ENCODE measurements around the gene NEK6.

Gene NEK6

GRCh38 chr9:124392871-124393460 lies 135.2 kb downstream of the NEK6 start:
- Mint-ChIP-seq H3K9me3 (no peaks in the 10 kb centered on the region), H3K36me3 (peaks cover 25% of the 10 kb centered on the region), H3K27me3 (no peaks in the 10 kb centered on the region), H3K27ac (no peak overlapping the region), H3K4me3 (no peak overlapping the region), H3K4me1 (peaks cover 42% of the 10 kb centered on the region)
- ATAC-seq, result no peak

GRCh38 chr9:124394167-124394566 lies 136.4 kb downstream of the NEK6 start:
- ATAC-seq, result no peak
- Mint-ChIP-seq H3K4me1 (peaks cover 37% of the 10 kb centered on the region), H3K27me3 (no peaks in the 10 kb centered on the region), H3K9me3 (no peaks in the 10 kb centered on the region), H3K36me3 (peaks cover 32% of the 10 kb centered on the region), H3K27ac (peak overlapping the region; percentile 40), H3K4me3 (no peak overlapping the region)

GRCh38 chr9:124394596-124394995 lies 136.8 kb downstream of the NEK6 start:
- peaks cover 37% of the 10 kb centered on the region for H3K4me1 Mint-ChIP-seq
- peaks cover 32% of the 10 kb centered on the region for H3K36me3 Mint-ChIP-seq
- H3K27ac Mint-ChIP-seq, result peak overlapping the region; percentile 40
- no peak for ATAC-seq
- H3K4me3 Mint-ChIP-seq, result no peak overlapping the region
- H3K9me3 Mint-ChIP-seq, result no peaks in the 10 kb centered on the region
- H3K27me3 Mint-ChIP-seq, result no peaks in the 10 kb centered on the region

- H3K27ac Mint-ChIP-seq, result no peak overlapping the region
- H3K36me3 Mint-ChIP-seq, result peaks cover 40% of the 10 kb centered on the region
- H3K4me1 Mint-ChIP-seq, result peaks cover 34% of the 10 kb centered on the region
Measured at GRCh38 chr9:124395826-124396225, 138.1 kb downstream of the NEK6 start.

GRCh38 chr9:124398191-124398935 lies 140.6 kb downstream of the NEK6 start:
- no peaks in the 10 kb centered on the region for H3K27me3 Mint-ChIP-seq
- H3K9me3 Mint-ChIP-seq, result no peaks in the 10 kb centered on the region
- H3K27ac Mint-ChIP-seq, result no peak overlapping the region
- peaks cover 34% of the 10 kb centered on the region for H3K4me1 Mint-ChIP-seq
- peaks cover 52% of the 10 kb centered on the region for H3K36me3 Mint-ChIP-seq
- no peak for ATAC-seq
- H3K4me3 Mint-ChIP-seq, result no peak overlapping the region

More at GRCh38 chr9:124395826-124396225, 138.1 kb downstream of the NEK6 start:
- ATAC-seq, result no peak
- H3K4me3 Mint-ChIP-seq, result no peak overlapping the region
- no peaks in the 10 kb centered on the region for H3K9me3 Mint-ChIP-seq
- H3K27me3 Mint-ChIP-seq, result no peaks in the 10 kb centered on the region

GRCh38 chr9:124399323-124399967 lies 141.7 kb downstream of the NEK6 start:
- no peak for ATAC-seq
- Mint-ChIP-seq H3K27ac (no peak overlapping the region), H3K9me3 (no peaks in the 10 kb centered on the region), H3K4me1 (peaks cover 27% of the 10 kb centered on the region), H3K4me3 (no peak overlapping the region), H3K36me3 (peaks cover 62% of the 10 kb centered on the region), H3K27me3 (no peaks in the 10 kb centered on the region)

- peaks cover 22% of the 10 kb centered on the region for H3K4me1 Mint-ChIP-seq
- no peaks in the 10 kb centered on the region for H3K9me3 Mint-ChIP-seq
- H3K27me3 Mint-ChIP-seq, result no peaks in the 10 kb centered on the region
- ATAC-seq, result no peak
- peaks cover 61% of the 10 kb centered on the region for H3K36me3 Mint-ChIP-seq
- peak overlapping the region; percentile 3 for H3K27ac Mint-ChIP-seq
- no peak overlapping the region for H3K4me3 Mint-ChIP-seq
Measured at GRCh38 chr9:124399968-124400940, 142.5 kb downstream of the NEK6 start.
